Inflammatory macrophage treated with lipopolysaccharide for 4 hours (primary cell): Measurements from ENCODE around the gene MECP2.
"Not testable (repeated sequence)": the region's sequence is repeated elsewhere in the genome, so short reads cannot be mapped to it uniquely, and the experiment has no call there.

Experiments
- DNase-seq: peaks from one replicate; pipeline ENCODE4 v3.0.0-alpha.2; 2020

The MECP2 gene

DNA sequence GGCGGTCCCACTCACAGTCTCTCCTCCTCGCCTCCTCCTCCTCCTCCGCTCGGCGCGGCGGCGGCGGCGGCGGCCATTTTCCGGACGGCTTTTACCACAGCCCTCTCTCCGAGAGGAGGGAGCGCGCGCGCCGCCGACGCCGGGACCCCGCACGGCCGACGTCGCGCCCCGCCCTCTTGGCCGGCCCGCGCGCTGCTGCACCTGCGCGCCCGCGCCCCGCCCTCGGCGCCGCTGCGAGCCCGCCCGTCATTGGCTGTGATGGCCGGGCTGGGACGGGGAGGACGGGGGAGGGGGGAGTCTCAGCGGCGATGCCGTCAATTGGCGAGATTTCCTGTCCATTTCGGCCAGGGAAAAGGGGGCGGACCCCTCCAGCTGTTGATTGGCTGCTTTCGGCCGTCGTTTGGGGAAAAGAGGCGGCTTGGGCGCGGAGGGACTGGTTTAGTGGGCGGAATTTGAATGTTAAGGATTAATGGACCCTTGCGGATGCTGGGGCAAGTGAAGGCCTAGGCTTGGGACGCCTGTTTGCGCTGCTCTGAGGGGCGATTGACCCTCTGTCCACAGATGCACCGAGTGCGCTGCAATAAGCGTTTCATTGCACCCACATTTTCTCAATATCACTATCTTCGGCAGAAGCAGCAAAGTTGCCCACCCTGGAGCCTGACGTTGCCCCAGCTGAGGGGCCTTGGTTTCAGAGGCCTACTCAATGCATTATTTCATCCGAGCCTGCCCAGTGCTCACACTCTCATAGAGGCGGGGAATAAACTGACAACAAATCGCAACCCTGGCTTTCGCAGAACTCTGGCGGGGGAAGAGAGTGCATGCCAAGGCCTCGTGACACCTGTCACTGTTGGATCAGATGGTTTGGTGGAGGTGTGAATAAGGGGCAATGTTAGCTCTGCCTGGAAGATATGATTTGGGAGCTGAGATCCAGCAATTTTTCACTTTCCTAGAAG is at the start of gene MECP2:
Gene MECP2 (minus strand): TSS at position 129 of the 953 bp plus-strand sequence.
- DNase-seq: peak; percentile 89

DNA sequence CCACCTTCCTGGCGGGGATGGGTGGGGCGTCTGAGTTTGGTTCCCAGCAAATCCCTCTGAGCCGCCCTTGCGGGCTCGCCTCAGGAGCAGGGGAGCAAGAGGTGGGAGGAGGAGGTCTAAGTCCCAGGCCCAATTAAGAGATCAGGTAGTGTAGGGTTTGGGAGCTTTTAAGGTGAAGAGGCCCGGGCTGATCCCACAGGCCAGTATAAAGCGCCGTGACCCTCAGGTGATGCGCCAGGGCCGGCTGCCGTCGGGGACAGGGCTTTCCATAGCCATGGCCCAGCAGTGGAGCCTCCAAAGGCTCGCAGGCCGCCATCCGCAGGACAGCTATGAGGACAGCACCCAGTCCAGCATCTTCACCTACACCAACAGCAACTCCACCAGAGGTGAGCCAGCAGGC is 46.5 kb upstream of the MECP2 start, which contains the start of gene OPN1LW:
Gene OPN1LW (plus strand): TSS at position 234 of the 400 bp plus-strand sequence. CDS start 41 bp downstream, at position 275.
- DNase-seq: not testable (repeated sequence)

- DNase-seq: no peak
Measured at GRCh38 chrX:154142950-154143745, 45.6 kb upstream of the MECP2 start.

GRCh38 chrX:154142386-154142785 is 44.9 kb upstream of the MECP2 start:
- DNase-seq: no peak

DNA sequence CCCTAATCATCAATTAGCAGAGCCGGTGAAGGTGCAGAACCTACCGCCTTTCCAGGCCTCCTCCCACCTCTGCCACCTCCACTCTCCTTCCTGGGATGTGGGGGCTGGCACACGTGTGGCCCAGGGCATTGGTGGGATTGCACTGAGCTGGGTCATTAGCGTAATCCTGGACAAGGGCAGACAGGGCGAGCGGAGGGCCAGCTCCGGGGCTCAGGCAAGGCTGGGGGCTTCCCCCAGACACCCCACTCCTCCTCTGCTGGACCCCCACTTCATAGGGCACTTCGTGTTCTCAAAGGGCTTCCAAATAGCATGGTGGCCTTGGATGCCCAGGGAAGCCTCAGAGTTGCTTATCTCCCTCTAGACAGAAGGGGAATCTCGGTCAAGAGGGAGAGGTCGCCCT is 43.2 kb upstream of the MECP2 start:
- DNase-seq: no peak

DNA sequence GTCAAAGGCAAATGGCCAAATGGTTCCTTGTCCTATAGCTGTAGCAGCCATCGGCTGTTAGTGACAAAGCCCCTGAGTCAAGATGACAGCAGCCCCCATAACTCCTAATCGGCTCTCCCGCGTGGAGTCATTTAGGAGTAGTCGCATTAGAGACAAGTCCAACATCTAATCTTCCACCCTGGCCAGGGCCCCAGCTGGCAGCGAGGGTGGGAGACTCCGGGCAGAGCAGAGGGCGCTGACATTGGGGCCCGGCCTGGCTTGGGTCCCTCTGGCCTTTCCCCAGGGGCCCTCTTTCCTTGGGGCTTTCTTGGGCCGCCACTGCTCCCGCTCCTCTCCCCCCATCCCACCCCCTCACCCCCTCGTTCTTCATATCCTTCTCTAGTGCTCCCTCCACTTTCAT is 42.7 kb upstream of the MECP2 start:
- DNase-seq: no peak

- DNase-seq: no peak
Measured at GRCh38 chrX:154138857-154139256, 41.3 kb upstream of the MECP2 start.

DNA sequence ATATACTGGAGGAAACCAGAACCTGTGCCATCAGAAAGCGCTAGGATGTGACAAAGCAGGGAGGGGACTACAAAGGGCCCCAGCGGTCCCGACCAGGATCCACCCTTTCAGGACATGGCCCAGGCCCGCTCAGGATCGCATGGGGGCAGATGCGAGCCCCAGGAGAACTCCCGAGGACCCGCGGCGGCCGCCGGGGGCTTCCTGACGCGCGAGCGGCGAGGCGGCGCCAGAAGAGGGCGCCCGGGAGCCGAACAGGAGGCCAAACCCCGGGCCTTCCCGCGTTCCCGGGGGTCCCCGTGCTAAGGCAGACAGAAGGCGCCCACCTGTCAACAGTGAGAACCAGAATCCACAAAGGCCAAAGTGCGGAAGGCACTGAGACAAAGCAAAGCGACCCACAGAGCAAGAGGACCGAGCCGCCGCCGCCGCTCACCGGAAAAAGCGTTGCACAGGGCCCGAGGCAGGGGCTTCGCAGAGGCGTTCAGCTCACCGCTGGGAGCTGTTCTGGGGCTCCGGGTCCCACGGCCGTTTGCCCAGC is 39.2 kb upstream of the MECP2 start:
- peak; percentile 54 for DNase-seq

DNA sequence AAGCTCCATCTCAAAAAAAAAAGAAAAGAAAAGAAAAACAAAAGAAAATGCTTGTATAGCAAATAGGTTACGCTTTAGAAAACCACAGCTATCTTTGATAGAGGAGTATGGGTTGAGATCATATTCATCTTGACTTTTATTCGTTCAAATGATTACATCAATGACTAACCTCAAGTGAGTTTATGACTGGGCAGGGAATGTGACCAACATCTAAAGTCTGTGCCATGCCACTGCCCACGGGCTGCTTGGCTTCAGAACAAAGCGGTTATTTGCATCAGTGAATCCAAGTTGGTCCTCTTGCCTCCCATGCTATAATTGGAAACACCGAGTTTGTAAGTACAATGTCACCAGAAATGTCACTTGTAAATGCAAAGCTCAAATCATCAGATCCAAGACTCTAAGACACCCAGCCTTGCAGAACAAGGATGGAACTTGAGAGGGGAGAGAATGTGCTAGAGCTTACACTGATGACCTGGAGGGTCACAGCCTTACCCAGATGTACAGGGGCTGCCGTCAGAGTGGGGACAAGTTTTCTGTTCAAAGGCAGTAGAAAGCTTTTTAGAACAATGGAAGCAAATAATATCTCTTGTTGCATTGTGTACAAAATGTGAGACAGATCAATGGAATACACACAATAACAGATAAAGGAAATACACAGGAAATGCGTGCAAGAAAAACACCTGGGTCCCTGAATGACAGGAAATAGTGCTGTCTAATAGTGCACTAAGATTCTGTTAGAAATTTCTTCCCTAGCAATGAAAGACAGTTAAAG is 38.1 kb upstream of the MECP2 start:
- DNase-seq: no peak

- DNase-seq: no peak
Measured at GRCh38 chrX:154132366-154132765, 34.8 kb upstream of the MECP2 start.

DNA sequence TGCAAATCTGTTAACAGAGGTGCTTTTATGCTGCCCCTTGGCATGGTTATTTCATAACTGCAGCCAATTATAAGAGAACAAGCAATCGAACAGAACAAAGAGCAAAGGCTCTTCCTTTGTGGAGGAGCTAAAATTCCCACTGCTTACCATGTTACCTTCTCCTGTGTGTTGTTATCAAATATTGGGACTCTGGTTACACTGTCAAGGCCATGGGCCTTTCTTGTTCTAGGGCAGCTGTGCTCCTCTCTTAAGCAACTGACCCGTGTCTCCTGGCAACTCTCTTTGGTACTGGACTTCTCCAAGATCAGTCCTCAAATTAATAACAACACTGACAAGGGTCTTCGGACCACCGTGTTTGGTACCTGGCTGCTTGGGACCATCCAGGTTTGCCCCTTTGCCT is 34.4 kb upstream of the MECP2 start:
- DNase-seq: no peak

- no peak for DNase-seq
Measured at GRCh38 chrX:154126101-154126500, 28.6 kb upstream of the MECP2 start.

- DNase-seq: no peak
Measured at GRCh38 chrX:154125391-154126040, 28.0 kb upstream of the MECP2 start.

DNA sequence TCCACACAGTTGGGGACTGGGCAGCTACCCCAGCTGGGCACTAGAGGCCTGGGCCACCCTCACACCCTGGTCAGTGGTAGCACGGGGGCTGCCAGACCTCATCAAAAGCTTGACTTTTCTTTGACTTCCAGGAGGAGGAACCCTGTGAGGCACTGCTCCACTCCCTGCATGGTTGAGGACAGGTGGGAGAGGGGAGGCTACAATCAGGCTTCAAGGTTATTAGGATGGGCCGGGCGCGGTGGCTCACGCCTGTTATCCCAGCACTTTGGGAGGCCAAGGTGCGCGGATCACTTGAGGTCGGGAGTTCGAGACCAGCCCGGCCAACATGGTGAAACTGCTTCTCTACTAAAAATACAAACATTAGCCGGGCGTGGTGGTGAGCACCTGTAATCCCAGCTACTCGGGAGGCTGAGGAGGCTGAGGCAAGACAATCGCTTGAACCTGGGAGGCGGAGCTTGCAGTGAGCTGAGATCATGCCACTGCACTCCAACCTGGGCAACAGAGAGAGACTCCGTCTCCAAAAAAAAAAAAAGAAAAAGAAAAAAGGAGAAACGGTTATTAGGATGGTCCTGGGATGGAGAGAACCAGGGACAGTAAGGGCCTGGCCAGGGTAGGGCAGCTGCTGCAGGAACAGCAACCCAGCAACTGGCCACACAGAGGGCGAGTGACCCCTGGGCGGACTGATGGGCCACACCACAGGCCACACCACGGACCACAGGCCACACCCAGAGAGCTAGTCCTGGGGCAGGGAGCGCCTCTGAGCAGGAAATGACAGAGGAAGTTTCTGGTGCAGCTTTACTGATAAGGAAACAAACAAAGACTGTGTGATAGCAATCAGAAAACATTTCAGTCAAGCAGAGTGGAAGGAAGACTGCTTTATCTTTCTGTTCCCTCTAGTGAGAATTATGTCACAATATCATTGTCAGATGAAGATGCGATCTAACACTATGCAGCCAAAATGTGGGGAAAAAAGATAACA is 26.0 kb upstream of the MECP2 start:
- peak; percentile 42 for DNase-seq

DNA sequence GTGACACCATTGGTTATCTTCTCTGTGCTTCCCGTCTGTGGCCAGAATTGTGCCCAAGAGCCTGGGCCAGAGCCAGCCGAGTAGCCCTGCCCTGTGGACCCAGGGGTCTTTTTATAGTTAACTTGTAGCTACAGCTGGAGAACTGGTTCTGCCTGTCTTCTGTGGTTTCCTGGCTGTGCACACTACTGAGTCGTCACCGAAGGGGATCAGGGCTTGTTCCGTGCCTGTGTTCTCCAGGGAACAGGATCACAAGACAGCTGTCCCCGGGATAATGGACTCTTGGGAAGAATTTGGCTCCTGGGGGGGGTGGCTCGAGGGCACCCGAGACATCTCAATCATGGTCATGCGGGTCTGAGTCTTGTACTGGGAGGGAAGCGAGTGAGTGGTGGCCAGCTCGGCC is 24.4 kb upstream of the MECP2 start:
- DNase-seq: no peak

- DNase-seq: no peak
Measured at GRCh38 chrX:154121207-154121606, 23.7 kb upstream of the MECP2 start.

GRCh38 chrX:154120567-154120966 is 23.1 kb upstream of the MECP2 start:
- no peak for DNase-seq

GRCh38 chrX:154117566-154117965 is 20.0 kb upstream of the MECP2 start:
- DNase-seq: no peak

DNA sequence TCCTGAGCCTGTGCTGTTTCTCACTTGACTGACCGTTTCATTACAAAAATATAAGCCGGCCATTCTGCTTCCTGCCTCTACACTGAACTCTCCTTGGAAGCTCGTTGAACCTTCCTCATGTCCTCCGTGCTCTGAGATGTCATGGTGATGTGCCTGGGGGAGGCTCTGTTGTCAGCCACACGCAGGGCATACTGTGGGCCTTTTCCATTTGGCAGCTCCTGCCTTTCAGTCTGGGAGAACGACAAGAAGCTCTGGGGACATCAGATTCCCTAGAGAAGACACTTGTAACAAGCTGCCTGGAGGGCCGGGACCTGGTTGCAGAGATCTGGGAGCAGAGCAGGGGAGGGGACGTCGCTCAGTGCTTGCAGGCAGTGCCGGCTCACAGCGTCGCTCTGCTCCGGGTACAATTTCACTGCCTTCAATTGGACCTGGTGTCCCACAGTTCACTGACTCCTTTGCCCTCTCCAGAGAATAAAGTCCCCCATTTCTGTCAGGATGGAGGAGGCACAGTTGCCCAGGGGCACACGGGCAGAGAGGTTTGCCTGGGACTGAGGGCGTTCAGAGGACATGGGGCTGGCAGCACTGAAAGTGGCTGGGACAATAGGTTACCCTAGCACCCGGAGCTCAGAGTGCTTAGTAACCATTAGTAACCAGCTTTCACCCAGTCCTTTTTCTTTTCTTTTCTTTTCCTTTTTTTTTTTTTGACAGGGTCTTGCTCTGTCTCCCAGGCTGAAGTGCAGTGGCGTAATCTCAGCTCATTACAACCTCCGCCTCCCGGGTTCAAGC is 19.1 kb upstream of the MECP2 start:
- no peak for DNase-seq

DNA sequence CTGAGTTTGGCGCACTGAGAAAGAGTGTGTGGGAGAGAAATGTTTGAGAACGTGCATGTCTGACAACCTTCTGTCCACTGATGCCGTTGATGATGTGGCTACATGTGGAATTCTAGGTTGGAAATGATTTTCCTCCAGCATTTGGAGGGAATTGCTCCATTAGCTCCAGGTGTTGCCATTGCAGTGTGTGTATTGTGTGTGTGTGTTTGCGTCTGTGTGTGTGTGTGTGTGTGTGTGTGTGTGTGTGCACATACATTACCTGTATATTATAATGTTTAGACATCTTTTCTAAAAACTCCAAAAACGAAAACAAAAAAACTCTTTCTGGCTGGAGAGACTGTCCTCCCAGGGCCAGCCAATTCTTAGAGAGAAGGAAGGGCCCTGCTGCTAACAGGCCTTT is 18.2 kb upstream of the MECP2 start:
- DNase-seq: no peak
